Liver (tissue), 9 donors: ENCODE measurements around the gene SPECC1. TPM values are rescaled to one million over a fixed set of nuclear protein-coding genes. Genes with fewer than 3 reads are reported as not detected.

Experiments used
- DNase-seq: peaks from one replicate; pipeline ENCODE4 v3.0.0-alpha.2; 2017; ENCODE audit warnings: low spot score
- H3K27ac ChIP-seq, 2 donors: one replicate each; pipeline ENCODE4 v1.7.0; 2013; ENCODE audit warnings: inconsistent platforms in 2 of 2, low read length in 2 of 2, control low read depth in 1 of 2, low read depth in 1 of 2, mild to moderate bottlenecking in 1 of 2
- H3K27me3 ChIP-seq, 4 donors: one replicate each; pipeline versions ENCODE4 v1.6.1 to v1.7.0; 2013; ENCODE audit warnings: low read length in 3 of 4, inconsistent platforms in 1 of 4, mild to moderate bottlenecking in 1 of 4, moderate library complexity in 1 of 4; ENCODE audit not compliant: control insufficient read depth in 4 of 4, insufficient read depth in 4 of 4
- H3K36me3 ChIP-seq, 4 donors: one replicate each; pipeline versions ENCODE4 v1.6.1 to v1.7.0; 2013; ENCODE audit warnings: low read length in 3 of 4, mild to moderate bottlenecking in 3 of 4, low read depth in 1 of 4, moderate library complexity in 1 of 4; ENCODE audit not compliant: control insufficient read depth in 4 of 4, insufficient read depth in 3 of 4
- H3K4me1 ChIP-seq, 4 donors: one replicate each; pipeline versions ENCODE4 v1.6.1 to v1.7.0; 2013; ENCODE audit warnings: low read length in 3 of 4, mild to moderate bottlenecking in 3 of 4, moderate library complexity in 1 of 4; ENCODE audit not compliant: control insufficient read depth in 4 of 4, insufficient read depth in 4 of 4
- H3K4me3 ChIP-seq, 3 donors: one replicate each; pipeline versions ENCODE4 v1.6.1 to v1.7.0; 2013; ENCODE audit warnings: low read length in 3 of 3, control low read depth in 1 of 3, low read depth in 1 of 3, mild to moderate bottlenecking in 1 of 3
- H3K9ac ChIP-seq, 2 donors: one replicate each; pipeline ENCODE4 v1.7.0; 2013; ENCODE audit warnings: low read length in 2 of 2, mild to moderate bottlenecking in 2 of 2, moderate library complexity in 2 of 2, control low read depth in 1 of 2, low read depth in 1 of 2
- H3K9me3 ChIP-seq, 4 donors: one replicate each; pipeline versions ENCODE4 v1.6.1 to v1.7.0; 2013; ENCODE audit warnings: low read length in 3 of 4; ENCODE audit not compliant: control insufficient read depth in 4 of 4
- ATF3 ChIP-seq: IDR thresholded peaks from 2 replicates; pipeline ENCODE4 v1.6.1; 2016; ENCODE audit warnings: antibody characterized with exemption
- CTCF ChIP-seq: fragments of 150-350 bp; IDR thresholded peaks from 2 replicates; pipeline ENCODE4 v1.5.1; 2017; ENCODE audit warnings: improper control_type of control experiment, low read depth, low read length; ENCODE audit not compliant: missing input control
- EGR1 ChIP-seq, 2 donors: IDR thresholded peaks; 2 replicates each; pipeline ENCODE4 v1.6.1; 2016 to 2018; ENCODE audit warnings: antibody characterized with exemption in 2 of 2, low read depth in 2 of 2
- FOXA1 ChIP-seq: IDR thresholded peaks from 2 replicates; pipeline ENCODE4 v1.6.1; 2016; ENCODE audit warnings: antibody characterized with exemption
- FOXA2 ChIP-seq: IDR thresholded peaks from 2 replicates; pipeline ENCODE4 v1.6.1; 2016; ENCODE audit warnings: antibody characterized with exemption
- GABPA ChIP-seq, 2 donors: IDR thresholded peaks in 1 of 2; conservative IDR thresholded peaks in 1 of 2; 2 replicates each; pipeline ENCODE4 v1.6.1; 2016; ENCODE audit warnings: antibody characterized with exemption in 2 of 2, mild to moderate bottlenecking in 1 of 2, moderate library complexity in 1 of 2
- HNF4A ChIP-seq, 2 donors: conservative IDR thresholded peaks; 2 replicates each; pipeline ENCODE4 v1.6.1; 2016; ENCODE audit warnings: antibody characterized with exemption in 2 of 2, mild to moderate bottlenecking in 2 of 2
- HNF4G ChIP-seq: IDR thresholded peaks from 2 replicates; pipeline ENCODE4 v1.6.1; 2016; ENCODE audit warnings: antibody characterized with exemption
- JUND ChIP-seq, 2 donors: IDR thresholded peaks; 2 replicates each; pipeline ENCODE4 v1.6.1; 2016; ENCODE audit warnings: antibody characterized with exemption in 2 of 2
- MAX ChIP-seq: IDR thresholded peaks from 2 replicates; pipeline ENCODE4 v1.6.1; 2016; ENCODE audit warnings: antibody characterized with exemption
- NR2F2 ChIP-seq: IDR thresholded peaks from 2 replicates; pipeline ENCODE4 v1.6.1; 2016; ENCODE audit warnings: antibody characterized with exemption
- RAD21 ChIP-seq, 2 donors: IDR thresholded peaks; 2 replicates each; pipeline ENCODE4 v1.6.1; 2016; ENCODE audit warnings: antibody characterized with exemption in 2 of 2, mild to moderate bottlenecking in 2 of 2
- REST ChIP-seq: IDR thresholded peaks from 2 replicates; pipeline ENCODE4 v1.6.1; 2016; ENCODE audit warnings: antibody characterized with exemption, mild to moderate bottlenecking
- RXRA ChIP-seq, 2 donors: IDR thresholded peaks; 2 replicates each; pipeline ENCODE4 v1.6.1; 2017 to 2018; ENCODE audit warnings: antibody characterized with exemption in 2 of 2, mild to moderate bottlenecking in 1 of 2
- SP1 ChIP-seq: IDR thresholded peaks from 2 replicates; pipeline ENCODE4 v1.6.1; 2018; ENCODE audit warnings: antibody characterized with exemption, mild to moderate bottlenecking
- TAF1 ChIP-seq: conservative IDR thresholded peaks from 2 replicates; pipeline ENCODE4 v1.6.1; 2016; ENCODE audit warnings: antibody characterized with exemption, mild to moderate bottlenecking
- YY1 ChIP-seq: IDR thresholded peaks from 2 replicates; pipeline ENCODE4 v1.6.1; 2016; ENCODE audit warnings: antibody characterized with exemption, mild to moderate bottlenecking
- ZBTB33 ChIP-seq: IDR thresholded peaks from 2 replicates; pipeline ENCODE4 v1.6.1; 2016; ENCODE audit warnings: antibody characterized with exemption
- WGBS: extraction: QIAGEN DNeasy Blood & Tissue Kit; methylation state at CpG from one replicate; pipeline ENCODE4 v1.1.7; 2013; 5-methylcytosine and 5-hydroxymethylcytosine counted together
- polyA plus RNA-seq, 2 donors: library from polyadenylated mRNA; stranded (reverse) in 1 of 2; unstranded in 1 of 2; fragments of 200-250 nt in 1 of 2; fragments of >200 nt in 1 of 2; fragmentation: Nextera tagmentation in 1 of 2; extraction: Ambion mirVana in 1 of 2; gene quantifications; one replicate each; pipeline versions ENCODE4 v1.2.1 to v1.2.3, GENCODE V29; 2013 to 2015
- total RNA-seq, 2 donors: library from RNA; depleted of rRNA; stranded (reverse); fragments of >200 nt; gene quantifications; one replicate each; pipeline ENCODE4 v1.2.3, GENCODE V29; 2014
- donor health status: healthy.
- donor health status: healthy.
- donor health status: healthy.
- donor health status: healthy.
- donor health status: healthy.

The SPECC1 gene
- total and polyA plus RNA-seq, 4 donors: 0.36 to 70.3 (median 1.8) TPM

GRCh38 chr17:20063665-20064648 is 54.8 kb downstream of the SPECC1 start:
- no peaks in the 10 kb centered on the region for H3K4me1 ChIP-seq
- no peak overlapping the region for H3K4me3 ChIP-seq
- WGBS: 66% methylated on average over 12 of the region's 12 CpGs
- DNase-seq: no peak
- no peak overlapping the region for H3K9ac ChIP-seq
- TF ChIP-seq RXRA (IDR thresholded peaks at IDR 0.05) (no peak), ZBTB33 (no peak), HNF4A (conservative IDR thresholded peaks at IDR 0.05) (no peak), RAD21 (IDR thresholded peaks at IDR 0.05) (no peak), EGR1 (IDR thresholded peaks at IDR 0.05; ENCODE audit: low read depth in 2 of 2) (no peak), FOXA1 (no peak), NR2F2 (no peak), YY1 (no peak), FOXA2 (no peak), ATF3 (no peak), TAF1 (no peak), CTCF (no peak), SP1 (no peak), GABPA (IDR thresholded peaks at IDR 0.05 in 1 of 2, conservative IDR thresholded peaks at IDR 0.05 in 1 of 2) (no peak), HNF4G (no peak), MAX (no peak), REST (no peak), JUND (IDR thresholded peaks at IDR 0.05) (no peak)
- H3K36me3 ChIP-seq: no peaks in the 10 kb centered on the region
- H3K27ac ChIP-seq: no peak overlapping the region
- H3K9me3 ChIP-seq: no peaks in the 10 kb centered on the region
- H3K27me3 ChIP-seq: peaks cover 0 to 2% (median 0%) of the 10 kb centered on the region in 4 donors
